ENCODE measurements around the gene NEURL4. TPM values are rescaled to one million over a fixed set of nuclear protein-coding genes. Genes with fewer than 3 reads are reported as not detected.
A peak's percentile ranks its signal among the peaks of the same experiment; 100 is the strongest.

Gene NEURL4
- total RNA-seq, 4 donors from 2014 or later: 23.3 to 69.0 (median 53.9) TPM

DNA sequence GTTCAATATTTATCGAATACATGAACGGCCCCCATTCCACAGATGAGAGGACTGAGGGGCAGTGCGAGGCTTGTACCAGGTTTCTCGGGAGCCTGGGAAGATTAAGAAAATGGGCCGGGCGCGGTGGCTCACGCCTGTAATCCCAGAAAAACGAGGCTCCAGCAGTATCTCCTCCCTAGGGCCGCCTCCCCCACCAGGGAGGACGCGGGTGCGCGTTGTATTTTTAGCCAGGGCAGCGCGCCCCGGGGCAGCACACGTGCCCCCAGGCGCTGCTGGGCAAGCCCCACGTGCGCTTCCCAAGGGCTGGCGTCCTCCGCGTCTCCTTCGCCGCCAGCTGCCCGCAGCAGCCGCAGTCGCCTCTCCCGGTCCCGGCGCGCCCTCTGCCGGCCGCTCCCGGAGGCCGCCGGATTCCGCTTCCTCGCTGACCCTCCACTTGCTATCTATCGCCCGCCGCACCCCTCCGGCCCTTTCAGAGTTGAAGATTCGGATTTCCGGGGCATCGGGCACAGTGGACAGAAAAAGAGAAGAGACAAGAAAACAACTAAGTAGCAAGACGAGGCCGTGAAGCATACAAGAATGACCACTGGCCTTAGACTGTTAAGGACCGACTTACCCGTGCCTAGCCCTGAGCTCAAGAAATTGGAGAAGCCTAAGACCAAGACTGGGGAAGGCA lies 32.8 kb downstream of the NEURL4 start:
- H3K4me1 ChIP-seq: peaks cover 0 to 48% (median 17%) of the 10 kb centered on the region in 4 donors
- no peak for TF ChIP-seq POLR2A (IDR thresholded peaks at IDR 0.05)
- TF ChIP-seq, protein P1, sequence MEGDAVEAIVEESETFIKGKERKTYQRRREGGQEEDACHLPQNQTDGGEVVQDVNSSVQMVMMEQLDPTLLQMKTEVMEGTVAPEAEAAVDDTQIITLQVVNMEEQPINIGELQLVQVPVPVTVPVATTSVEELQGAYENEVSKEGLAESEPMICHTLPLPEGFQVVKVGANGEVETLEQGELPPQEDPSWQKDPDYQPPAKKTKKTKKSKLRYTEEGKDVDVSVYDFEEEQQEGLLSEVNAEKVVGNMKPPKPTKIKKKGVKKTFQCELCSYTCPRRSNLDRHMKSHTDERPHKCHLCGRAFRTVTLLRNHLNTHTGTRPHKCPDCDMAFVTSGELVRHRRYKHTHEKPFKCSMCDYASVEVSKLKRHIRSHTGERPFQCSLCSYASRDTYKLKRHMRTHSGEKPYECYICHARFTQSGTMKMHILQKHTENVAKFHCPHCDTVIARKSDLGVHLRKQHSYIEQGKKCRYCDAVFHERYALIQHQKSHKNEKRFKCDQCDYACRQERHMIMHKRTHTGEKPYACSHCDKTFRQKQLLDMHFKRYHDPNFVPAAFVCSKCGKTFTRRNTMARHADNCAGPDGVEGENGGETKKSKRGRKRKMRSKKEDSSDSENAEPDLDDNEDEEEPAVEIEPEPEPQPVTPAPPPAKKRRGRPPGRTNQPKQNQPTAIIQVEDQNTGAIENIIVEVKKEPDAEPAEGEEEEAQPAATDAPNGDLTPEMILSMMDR (IDR thresholded peaks at IDR 0.05): peak; percentile 83 to 97 (median 95)
- H3K36me3 ChIP-seq: no peaks in the 10 kb centered on the region
- DNase-seq: peak; percentile 69 to 90 (median 89)
- peaks cover 0 to 3% (median 0%) of the 10 kb centered on the region in 4 donors for H3K9me3 ChIP-seq
- H3K27me3 ChIP-seq: no peaks in the 10 kb centered on the region
- H3K4me3 ChIP-seq: peak overlapping the region in 2 of 4 donors; percentile 22 to 32
- peak overlapping the region in 1 of 4 donors; percentile 3 for H3K27ac ChIP-seq

DNA sequence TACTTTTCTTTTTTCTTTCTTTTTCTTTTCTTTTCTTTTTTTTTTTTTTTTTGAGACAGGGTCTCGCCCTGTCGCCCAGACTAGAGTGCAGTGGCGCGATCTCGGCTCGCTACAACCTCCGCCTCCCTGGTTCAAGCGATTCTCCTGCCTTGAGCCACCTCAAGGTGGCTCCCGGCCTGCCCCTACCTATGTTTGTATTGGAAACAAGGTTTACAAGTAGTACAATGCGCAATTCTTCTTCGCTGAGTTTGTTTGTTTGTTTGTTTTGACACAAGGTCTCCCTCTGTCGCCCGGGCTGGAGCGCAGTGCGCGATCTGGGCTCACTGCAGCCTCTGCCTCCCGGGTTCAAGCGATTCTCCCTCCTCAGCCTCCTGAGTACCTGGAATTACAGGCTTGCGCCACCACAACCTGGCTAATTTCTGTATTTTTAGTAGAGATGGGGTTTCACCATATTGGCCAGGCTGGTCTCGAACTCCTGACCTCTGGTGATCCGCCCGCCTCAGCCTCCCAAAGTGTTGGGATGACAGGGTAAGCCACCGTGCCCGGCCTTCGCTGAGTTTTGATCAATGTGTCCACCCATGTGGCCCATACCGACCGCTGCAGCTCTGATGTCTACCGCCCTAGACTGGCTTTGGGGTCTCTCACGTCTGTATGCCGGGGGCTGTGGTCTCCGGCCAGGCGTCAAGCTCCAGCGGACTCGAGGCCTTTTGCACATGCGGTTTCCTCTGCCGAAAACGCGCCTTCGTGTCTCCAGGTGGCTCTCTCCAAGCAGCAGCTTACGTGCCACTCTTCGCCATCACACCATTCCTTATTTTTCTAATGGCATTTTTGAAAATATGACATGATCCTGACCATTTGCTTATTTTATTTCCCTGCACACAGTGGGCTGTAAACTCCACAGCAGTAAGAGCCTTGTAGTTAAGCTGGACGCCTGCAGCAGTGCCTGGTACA lies 33.6 kb downstream of the NEURL4 start:
- H3K9me3 ChIP-seq: peaks cover 0 to 3% (median 0%) of the 10 kb centered on the region in 4 donors
- peak overlapping the region; percentile 10 to 92 (median 64) for H3K27ac ChIP-seq

DNA sequence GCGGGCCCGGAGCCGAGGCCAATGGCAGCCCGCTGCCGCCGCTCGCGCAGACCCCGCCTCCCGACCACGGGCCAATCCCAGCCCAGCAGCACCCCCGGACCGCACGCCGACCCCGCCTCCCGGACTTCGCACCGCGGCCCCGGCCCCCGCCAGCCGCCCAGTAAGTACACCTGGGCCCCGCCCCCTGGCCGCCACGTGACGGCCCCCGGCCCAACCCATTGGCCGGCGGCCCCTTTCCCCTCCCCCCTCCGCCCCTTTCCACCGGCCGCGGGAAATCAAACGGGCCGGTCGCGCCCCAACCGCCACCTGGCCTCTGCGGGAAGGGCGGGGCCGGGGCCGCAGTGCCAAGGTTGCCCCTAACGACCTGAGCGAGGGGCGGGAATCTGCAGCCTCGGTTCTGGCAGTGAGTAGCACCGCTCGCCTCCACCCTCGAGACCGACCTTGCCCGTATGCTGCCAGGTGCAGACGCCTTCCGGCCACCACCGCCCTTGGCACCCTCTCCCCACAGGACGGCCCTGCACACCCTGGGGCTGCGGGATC lies 34.5 kb downstream of the NEURL4 start, which contains the start of gene YBX2:
YBX2 (minus strand) TSS at position 26 of the 540 bp plus-strand sequence. CDS start 139 bp downstream, outside the sequence.
- Histone ChIP-seq H3K9me3 (peaks cover 0 to 3% (median 0%) of the 10 kb centered on the region in 4 donors), H3K4me3 (peak within 1 kb of the TSS; percentile 17 to 54 (median 48)), H3K27me3 (no peaks in the 10 kb centered on the region), H3K27ac (peak within 1 kb of the TSS; percentile 10 to 92 (median 71)), H3K36me3 (no peaks in the 10 kb centered on the region), H3K4me1 (peaks cover 0 to 48% (median 17%) of the 10 kb centered on the region in 4 donors)
- TF ChIP-seq, protein P1 (IDR thresholded peaks at IDR 0.05): peak in 3 of 6 experiments; percentile 19 to 34 (median 32)
- TF ChIP-seq POLR2A (IDR thresholded peaks at IDR 0.05): peak; percentile 38 to 45
- peak; percentile 72 to 98 (median 94) for DNase-seq

More for the DNA sequence above, 33.6 kb downstream of the NEURL4 start:
- TF ChIP-seq POLR2A (IDR thresholded peaks at IDR 0.05): no peak
- TF ChIP-seq, protein P1 (IDR thresholded peaks at IDR 0.05): no peak
- H3K4me3 ChIP-seq: peak overlapping the region in 3 of 4 donors; percentile 46 to 54 (median 51)
- peaks cover 0 to 48% (median 17%) of the 10 kb centered on the region in 4 donors for H3K4me1 ChIP-seq
- no peaks in the 10 kb centered on the region for H3K27me3 ChIP-seq
- DNase-seq: no peak
- H3K36me3 ChIP-seq: no peaks in the 10 kb centered on the region

DNA sequence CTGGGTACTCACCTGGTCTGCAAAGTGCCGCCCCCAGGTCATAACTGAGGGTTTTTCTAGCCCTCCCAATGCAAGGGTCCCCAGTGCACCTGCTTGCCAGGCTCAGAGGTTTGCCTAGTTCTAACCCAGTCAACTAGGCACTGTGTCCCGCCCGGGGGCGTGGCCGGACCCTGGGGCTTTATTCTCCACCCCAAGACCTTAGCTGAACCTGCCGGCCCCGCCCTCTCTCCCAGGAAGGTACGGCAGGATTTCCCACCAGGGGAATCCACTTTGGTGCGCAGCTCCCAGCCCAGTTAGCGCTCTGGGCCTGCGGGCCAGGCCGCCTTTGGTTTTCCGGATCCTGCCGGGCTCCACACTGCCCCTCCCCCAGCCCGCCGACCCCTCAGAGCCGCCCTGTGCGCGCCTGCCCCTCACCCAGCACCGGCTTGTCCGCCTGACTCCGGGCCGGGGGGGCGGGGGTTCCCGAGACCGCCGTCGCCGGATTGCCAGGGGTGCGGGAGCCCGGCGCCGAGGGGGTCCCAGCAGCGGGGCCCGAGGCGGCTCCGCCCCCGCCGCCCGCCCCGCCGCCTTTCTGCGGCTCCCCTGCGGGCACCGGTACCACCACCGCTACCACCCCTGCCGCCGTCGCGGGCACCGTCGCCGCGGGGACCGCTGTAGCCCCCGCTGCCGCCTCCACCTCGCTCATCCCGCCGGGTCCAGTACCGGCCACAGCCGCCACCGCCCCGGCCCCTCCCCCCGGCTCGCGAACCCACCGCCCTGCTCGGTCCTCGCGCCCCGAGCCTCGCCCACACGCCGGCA lies 35.1 kb downstream of the NEURL4 start:
- peaks cover 0 to 3% (median 0%) of the 10 kb centered on the region in 4 donors for H3K9me3 ChIP-seq
- H3K36me3 ChIP-seq: no peaks in the 10 kb centered on the region
- peak overlapping the region; percentile 10 to 92 (median 71) for H3K27ac ChIP-seq
- DNase-seq: peak in 2 of 3 donors; percentile 89 to 93
- peak in 1 of 2 donors; percentile 20 for TF ChIP-seq POLR2A (IDR thresholded peaks at IDR 0.05)
- TF ChIP-seq, protein P1 (IDR thresholded peaks at IDR 0.05): no peak
- H3K4me3 ChIP-seq: peak overlapping the region; percentile 17 to 54 (median 48)
- H3K27me3 ChIP-seq: no peaks in the 10 kb centered on the region
- H3K4me1 ChIP-seq: peaks cover 0 to 48% (median 17%) of the 10 kb centered on the region in 4 donors

All from Peyer's patch (tissue), 4 donors.